ENCODE results near the gene LSS.
"Not testable (repeated sequence)": the region's sequence is repeated elsewhere in the genome, so short reads cannot be mapped to it uniquely, and the experiment has no call there.

LSS gene

GRCh38 chr21:46184625-46185555 is 43.7 kb downstream of the LSS start:
- peak; percentile 37 for DNase-seq

GRCh38 chr21:46183910-46184624 is 44.5 kb downstream of the LSS start, which contains the start of gene SPATC1L:
TSS of gene SPATC1L (minus strand) at chr21:46184459. CDS start at chr21:46182816, 1,643 bp downstream.
- peak; percentile 15 for DNase-seq

GRCh38 chr21:46183337-46183909 is 45.2 kb downstream of the LSS start:
- DNase-seq, result not testable (repeated sequence)

GRCh38 chr21:46182548-46183336 is 45.8 kb downstream of the LSS start:
- no peak for DNase-seq

GRCh38 chr21:46181953-46182547 is 46.5 kb downstream of the LSS start:
- no peak for DNase-seq

GRCh38 chr21:46181436-46181835 is 47.1 kb downstream of the LSS start:
- DNase-seq, result no peak

- DNase-seq, result no peak
These were observed 47.7 kb downstream of the LSS start for GRCh38 chr21:46180778-46181391.

- no peak for DNase-seq
These were observed 48.4 kb downstream of the LSS start for GRCh38 chr21:46180079-46180722.

GRCh38 chr21:46179708-46180078 is 48.9 kb downstream of the LSS start:
- DNase-seq, result no peak

GRCh38 chr21:46178961-46179360 is 49.6 kb downstream of the LSS start:
- DNase-seq, result no peak

GRCh38 chr21:46176443-46177129 is 52.0 kb downstream of the LSS start:
- DNase-seq, result not testable (repeated sequence)

- DNase-seq, result no peak
These were observed 55.0 kb downstream of the LSS start for GRCh38 chr21:46173573-46173972.

GRCh38 chr21:46172863-46173528 is 55.6 kb downstream of the LSS start:
- no peak for DNase-seq

GRCh38 chr21:46171996-46172862 is 56.3 kb downstream of the LSS start:
- no peak for DNase-seq

GRCh38 chr21:46171585-46171984 is 57.0 kb downstream of the LSS start:
- DNase-seq, result no peak

- peak; percentile 28 for DNase-seq
These were observed 58.0 kb downstream of the LSS start for GRCh38 chr21:46170436-46171193.

GRCh38 chr21:46168659-46169386 is 59.8 kb downstream of the LSS start:
- DNase-seq, result no peak

- no peak for DNase-seq
These were observed 60.3 kb downstream of the LSS start for GRCh38 chr21:46168238-46168637.

All from activated effector memory CD4-positive, alpha-beta T cell treated with Interleukin-2 at 50 U/mL for 16 hours (primary cell).